C4-2B (cell line): ENCODE measurements around the gene TNFRSF8.

Source experiments
- ZFX ChIP-seq: fragments of 450-650 bp; IDR thresholded peaks from 2 replicates; pipeline ENCODE4 v1.6.1; 2017
- TF ChIP-seq, protein P1 (sequence below): fragments of 450-650 bp; conservative IDR thresholded peaks from 2 replicates; pipeline ENCODE4 v1.5.1; 2017; ENCODE audit warnings: mild to moderate bottlenecking

DNA sequence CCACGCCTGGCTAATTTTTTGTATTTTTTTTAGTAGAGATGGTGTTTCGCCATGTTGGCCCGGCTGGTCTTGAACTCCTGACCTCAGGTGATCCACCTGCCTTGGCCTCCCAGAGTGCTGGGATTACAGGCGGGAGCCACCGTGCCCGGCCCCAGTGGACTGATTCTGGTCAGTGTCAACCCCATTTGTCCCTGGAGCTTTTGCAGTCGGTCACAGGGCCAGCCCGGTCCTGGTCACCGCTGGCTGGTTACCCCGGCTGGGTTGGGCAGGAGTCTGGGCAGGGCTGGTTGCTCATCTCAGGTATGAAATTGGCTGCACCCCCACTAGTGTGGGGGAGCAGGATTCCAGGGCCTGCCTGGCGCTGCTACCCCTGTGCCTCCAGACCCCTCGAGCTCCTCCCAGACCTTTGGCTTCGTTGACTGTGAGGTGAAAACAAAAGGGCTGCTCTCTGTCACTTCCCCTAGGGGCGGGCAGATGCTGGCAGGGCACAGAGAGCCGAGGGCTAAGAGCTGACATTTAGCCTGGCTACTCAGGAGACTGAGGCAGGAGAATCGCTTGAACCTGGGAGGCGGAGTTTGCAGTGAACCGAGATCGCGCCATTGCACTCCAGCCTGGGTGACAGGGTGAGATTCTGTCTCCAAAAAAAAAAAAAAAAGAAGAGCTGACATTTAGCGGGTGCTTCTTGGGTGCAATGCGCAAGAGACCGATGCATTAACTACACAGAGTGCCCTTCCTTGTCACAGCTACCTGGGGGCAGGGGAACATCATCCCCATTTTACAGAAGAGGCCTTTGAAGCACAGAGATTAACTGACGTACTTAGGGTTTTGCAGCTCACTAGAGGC lies 114.3 kb downstream of the TNFRSF8 start:
- TF ChIP-seq, protein P1, sequence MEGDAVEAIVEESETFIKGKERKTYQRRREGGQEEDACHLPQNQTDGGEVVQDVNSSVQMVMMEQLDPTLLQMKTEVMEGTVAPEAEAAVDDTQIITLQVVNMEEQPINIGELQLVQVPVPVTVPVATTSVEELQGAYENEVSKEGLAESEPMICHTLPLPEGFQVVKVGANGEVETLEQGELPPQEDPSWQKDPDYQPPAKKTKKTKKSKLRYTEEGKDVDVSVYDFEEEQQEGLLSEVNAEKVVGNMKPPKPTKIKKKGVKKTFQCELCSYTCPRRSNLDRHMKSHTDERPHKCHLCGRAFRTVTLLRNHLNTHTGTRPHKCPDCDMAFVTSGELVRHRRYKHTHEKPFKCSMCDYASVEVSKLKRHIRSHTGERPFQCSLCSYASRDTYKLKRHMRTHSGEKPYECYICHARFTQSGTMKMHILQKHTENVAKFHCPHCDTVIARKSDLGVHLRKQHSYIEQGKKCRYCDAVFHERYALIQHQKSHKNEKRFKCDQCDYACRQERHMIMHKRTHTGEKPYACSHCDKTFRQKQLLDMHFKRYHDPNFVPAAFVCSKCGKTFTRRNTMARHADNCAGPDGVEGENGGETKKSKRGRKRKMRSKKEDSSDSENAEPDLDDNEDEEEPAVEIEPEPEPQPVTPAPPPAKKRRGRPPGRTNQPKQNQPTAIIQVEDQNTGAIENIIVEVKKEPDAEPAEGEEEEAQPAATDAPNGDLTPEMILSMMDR = no peak
- no peak for TF ChIP-seq ZFX
